ENCODE data around the gene ZNHIT3.
"Not testable (repeated sequence)": the region's sequence is repeated elsewhere in the genome, so short reads cannot be mapped to it uniquely, and the experiment has no call there.

- not testable (repeated sequence) for TF ChIP-seq POLR2A (IDR thresholded peaks at IDR 0.05; ENCODE audit: low read length); GATA1 (IDR thresholded peaks at IDR 0.05; ENCODE audit: low read depth, low read length)
Measured at GRCh38 chr17:36508439-36508838, 22.0 kb downstream of the ZNHIT3 start.
